Measurements from ENCODE around the gene WNK2. TPM values are rescaled to one million over a fixed set of nuclear protein-coding genes. Genes with fewer than 3 reads are reported as not detected.

WNK2 gene
- total and polyA plus RNA-seq, 2 of the 4 experiments (the other 2 are of a cell fraction), result not detected

DNA sequence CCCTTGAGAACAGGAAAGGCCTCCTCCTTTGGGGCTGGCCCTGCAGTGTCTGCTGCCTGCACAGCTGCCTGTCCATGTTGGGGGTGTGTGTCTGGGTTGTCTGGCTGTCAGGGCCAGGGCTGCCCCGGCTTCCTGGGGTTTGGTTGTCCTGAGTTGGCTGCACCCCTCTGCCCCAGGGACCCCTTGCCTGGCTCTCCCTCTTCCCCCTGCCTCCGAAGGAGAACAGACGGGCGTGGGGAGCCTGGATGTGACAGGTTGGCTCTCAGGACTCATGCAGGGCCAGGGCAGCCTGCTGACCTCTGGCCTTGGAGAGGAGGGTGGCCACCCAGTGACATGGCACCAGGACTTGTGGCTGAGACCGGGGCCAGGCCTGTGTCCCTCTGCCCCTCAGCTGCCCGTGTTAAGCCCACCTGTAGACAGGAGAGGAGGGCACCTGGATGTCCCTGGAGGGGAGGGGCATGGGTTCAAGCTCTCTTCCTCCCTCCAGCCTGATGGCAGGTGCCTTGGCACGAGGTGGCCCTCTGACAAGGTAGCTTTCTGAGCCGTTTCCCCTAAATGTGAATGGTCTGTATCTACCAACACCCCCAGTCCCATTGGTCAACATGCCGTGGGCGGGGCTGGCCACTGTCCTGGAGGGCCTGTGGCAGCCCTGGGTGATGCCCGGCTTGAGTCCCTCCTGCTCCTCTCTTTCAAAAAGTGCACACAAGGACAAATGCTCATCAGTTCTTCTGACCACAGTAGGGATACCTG, 34.9 kb downstream of the WNK2 start:
- Histone ChIP-seq H2AK9ac (replicated peaks; ENCODE audit: low read depth, low read length, poor library complexity) (no peak overlapping the region), H4K8ac (ENCODE audit: low read depth in 2 of 2, low read length in 2 of 2) (no peak overlapping the region), H2BK15ac (ENCODE audit: low read depth, low read length) (no peak overlapping the region), H4K20me1 (ENCODE audit: insufficient read depth, low read length) (no peaks in the 10 kb centered on the region), H3K4ac (ENCODE audit: low read depth, low read length) (no peak overlapping the region), H4K5ac (ENCODE audit: low read depth, low read length) (no peak overlapping the region), H3K9ac (ENCODE audit: low read depth, low read length) (no peak overlapping the region), H2BK120ac (ENCODE audit: low read depth, low read length) (no peak overlapping the region), H3K36me3 (ENCODE audit: control insufficient read depth, insufficient read depth, low read length) (no peaks in the 10 kb centered on the region), H3K27me3 (ENCODE audit: control insufficient read depth, insufficient read depth, low read length) (no peaks in the 10 kb centered on the region; the same call in 1 of the 2 replicates), H3K23ac (ENCODE audit: low read depth, low read length) (no peak overlapping the region), H3K18ac (ENCODE audit: low read depth, low read length) (no peak overlapping the region), H3K14ac (replicated peaks; ENCODE audit: low read depth, low read length) (no peak overlapping the region), H3K4me3 (ENCODE audit: insufficient read depth, low read depth, low read length) (no peak overlapping the region), H4K91ac (ENCODE audit: insufficient read depth, low read depth, low read length) (no peak overlapping the region), H2AFZ (replicated peaks; ENCODE audit: low read length, poor library complexity) (no peak overlapping the region), H3K56ac (ENCODE audit: extremely low read depth, insufficient read depth, low read length) (no peak overlapping the region), H3K4me2 (ENCODE audit: low read depth, low read length) (no peak overlapping the region), H3K27ac (ENCODE audit: insufficient read depth, low read length) (no peak overlapping the region), H2BK5ac (ENCODE audit: low read depth, low read length, poor library complexity, severe bottlenecking) (no peak overlapping the region), H3K9me1 (ENCODE audit: insufficient read depth, low read length) (no peaks in the 10 kb centered on the region), H3K79me1 (ENCODE audit: low read depth in 1 of 2, low read length in 2 of 2) (no peaks in the 10 kb centered on the region), H2BK20ac (ENCODE audit: low read depth, low read length) (no peak overlapping the region), H3K9me3 (ENCODE audit: control insufficient read depth, insufficient read depth, low read length) (no peaks in the 10 kb centered on the region), H2AK5ac (ENCODE audit: low read depth, low read length) (no peak overlapping the region), H3K4me1 (ENCODE audit: control insufficient read depth, insufficient read depth, low read length) (no peaks in the 10 kb centered on the region; the same call in 1 of the 2 replicates)
- no peak for TF ChIP-seq ELK1 (IDR thresholded peaks at IDR 0.05; ENCODE audit: borderline replicate concordance, low read depth, low read length)
- no peak for TF ChIP-seq MAZ (IDR thresholded peaks at IDR 0.05; ENCODE audit: borderline replicate concordance, low read depth, low read length)
- dilution Hi-C loops (cut with HindIII; ENCODE audit: low sequenced_read_pairs, unreplicated experiment), result no loop called here
- no CpG with 5 or more reads among the region's 11 CpGs for WGBS, 2 experiments (ENCODE audit: extremely low coverage in 2 of 2, insufficient read length in 1 of 2)
- no peak for ATAC-seq (ENCODE audit: low read depth)
- in situ Hi-C loops (cut with MboI; ENCODE audit: low sequenced_read_pairs), result no loop called here
- ChIA-PET POLR2A (ENCODE audit: unreplicated experiment) (no interaction called here), CTCF (no interaction called here)
- intact Hi-C loops (cut with micrococcal nuclease), result no loop called here
- BruUV-seq (replicated peaks), result no TSS peak
- DNase-seq, result no peak

Data from IMR-90 (cell line).